Astrocyte of the cerebellum (primary cell): ENCODE measurements around the gene KRCC1.

Experiments used
- DNase-seq: peaks from one replicate; pipeline ENCODE4 v3.0.0-alpha.2; 2011; ENCODE audit warnings: low read depth
- H3K4me3 ChIP-seq: 2 replicates; pipeline ENCODE4 v1.5.1; 2011; ENCODE audit warnings: mild to moderate bottlenecking, low read depth, low read length, moderate library complexity
- in situ Hi-C: cut with HindIII; loops from 2 replicates; pipeline ENCODE4 v1.10.0; 2017; ENCODE audit warnings: low sequenced_read_pairs
- TF ChIP-seq, protein P1 (sequence below): IDR thresholded peaks from 2 replicates; pipeline ENCODE4 v1.5.1; 2012; ENCODE audit warnings: low read length, low read depth, moderate library complexity, mild to moderate bottlenecking; ENCODE audit errors: missing control alignments

The KRCC1 gene

DNA sequence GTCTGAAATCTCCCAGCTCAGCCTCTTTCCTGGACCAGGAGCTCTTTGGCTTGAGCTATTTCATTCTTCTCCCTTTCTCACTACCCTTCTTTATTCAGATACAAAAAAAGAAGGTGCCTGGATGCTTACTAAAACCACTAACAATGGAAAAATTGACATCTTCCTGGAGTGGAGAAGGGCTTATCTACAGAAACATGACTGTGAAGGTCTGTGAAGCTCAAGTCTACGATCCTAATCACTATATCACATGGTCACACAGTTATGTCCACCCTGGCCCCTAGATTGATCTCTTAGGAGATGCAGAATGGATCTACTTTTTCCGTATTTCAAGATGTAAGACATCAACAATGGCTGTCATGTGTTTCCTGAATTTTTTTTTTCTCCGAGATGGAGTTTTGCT lies 5.7 kb upstream of the KRCC1 start:
- no peak overlapping the region for H3K4me3 ChIP-seq
- in situ Hi-C loops: no loop called here
- TF ChIP-seq, protein P1, sequence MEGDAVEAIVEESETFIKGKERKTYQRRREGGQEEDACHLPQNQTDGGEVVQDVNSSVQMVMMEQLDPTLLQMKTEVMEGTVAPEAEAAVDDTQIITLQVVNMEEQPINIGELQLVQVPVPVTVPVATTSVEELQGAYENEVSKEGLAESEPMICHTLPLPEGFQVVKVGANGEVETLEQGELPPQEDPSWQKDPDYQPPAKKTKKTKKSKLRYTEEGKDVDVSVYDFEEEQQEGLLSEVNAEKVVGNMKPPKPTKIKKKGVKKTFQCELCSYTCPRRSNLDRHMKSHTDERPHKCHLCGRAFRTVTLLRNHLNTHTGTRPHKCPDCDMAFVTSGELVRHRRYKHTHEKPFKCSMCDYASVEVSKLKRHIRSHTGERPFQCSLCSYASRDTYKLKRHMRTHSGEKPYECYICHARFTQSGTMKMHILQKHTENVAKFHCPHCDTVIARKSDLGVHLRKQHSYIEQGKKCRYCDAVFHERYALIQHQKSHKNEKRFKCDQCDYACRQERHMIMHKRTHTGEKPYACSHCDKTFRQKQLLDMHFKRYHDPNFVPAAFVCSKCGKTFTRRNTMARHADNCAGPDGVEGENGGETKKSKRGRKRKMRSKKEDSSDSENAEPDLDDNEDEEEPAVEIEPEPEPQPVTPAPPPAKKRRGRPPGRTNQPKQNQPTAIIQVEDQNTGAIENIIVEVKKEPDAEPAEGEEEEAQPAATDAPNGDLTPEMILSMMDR: no peak
- no peak for DNase-seq

DNA sequence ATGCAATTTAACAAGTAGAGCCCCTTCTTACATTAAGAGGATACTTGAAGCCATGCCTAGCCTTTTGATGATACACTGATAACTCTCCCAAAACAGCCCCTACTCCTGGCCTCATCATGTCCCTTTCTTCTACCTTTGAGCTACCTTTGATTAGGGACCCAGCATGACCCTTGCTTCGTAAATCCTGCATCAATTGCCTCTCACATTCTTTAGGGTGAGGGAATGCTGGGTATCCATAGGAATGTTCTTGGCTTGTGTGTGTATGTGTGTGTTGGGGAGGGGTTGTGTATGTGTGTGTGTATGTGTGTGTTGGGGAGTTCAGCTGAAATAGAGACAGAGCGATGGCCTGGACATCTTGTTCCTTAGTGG lies 5.3 kb upstream of the KRCC1 start:
- TF ChIP-seq, protein P1: no peak
- no peak overlapping the region for H3K4me3 ChIP-seq
- in situ Hi-C loops: no loop called here
- DNase-seq: no peak

DNA sequence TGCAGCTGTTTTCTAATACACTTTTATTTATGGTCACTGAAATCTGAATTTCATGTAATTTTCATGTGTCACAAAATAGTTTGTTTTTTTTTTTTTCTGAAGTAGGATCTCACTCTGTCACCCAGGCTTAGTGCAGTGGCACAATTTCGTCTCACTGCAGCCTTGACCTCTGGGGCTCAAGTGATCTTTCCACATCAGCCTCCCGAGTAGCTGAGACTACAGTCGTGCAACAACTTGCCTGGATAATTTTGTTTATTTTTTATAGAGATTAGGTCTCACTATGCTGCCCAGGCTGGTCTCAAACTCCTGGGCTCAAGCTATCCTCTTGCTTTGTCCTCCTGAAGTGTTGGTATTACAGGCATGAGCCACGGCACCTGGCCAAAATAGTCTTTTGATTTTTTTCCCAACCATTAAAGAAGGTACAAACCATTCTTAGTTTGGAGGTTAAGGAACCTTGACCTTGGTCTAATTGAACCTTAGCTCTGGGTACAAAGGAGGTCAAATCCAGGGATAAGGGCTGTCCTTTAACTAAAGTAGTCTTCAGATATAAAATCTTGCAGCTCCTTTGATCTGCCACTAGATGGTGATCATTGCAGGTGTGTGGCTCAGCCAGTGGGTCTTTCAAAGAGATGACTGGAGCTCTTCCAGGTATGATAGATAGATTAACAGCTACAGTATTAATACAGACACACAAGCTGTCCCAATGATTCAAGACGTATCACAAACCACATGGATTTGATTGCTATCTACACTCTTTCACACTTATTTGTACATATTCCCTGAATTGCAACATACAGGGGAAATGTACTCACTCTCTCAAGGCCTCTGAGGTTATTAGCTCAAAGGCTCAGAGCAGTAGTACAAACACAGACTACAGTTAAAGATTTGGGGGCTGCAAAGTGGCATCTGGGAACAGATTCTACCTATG lies 4.7 kb upstream of the KRCC1 start:
- DNase-seq: no peak
- TF ChIP-seq, protein P1: peak; percentile 89
- in situ Hi-C loops: no loop called here
- no peak overlapping the region for H3K4me3 ChIP-seq

DNA sequence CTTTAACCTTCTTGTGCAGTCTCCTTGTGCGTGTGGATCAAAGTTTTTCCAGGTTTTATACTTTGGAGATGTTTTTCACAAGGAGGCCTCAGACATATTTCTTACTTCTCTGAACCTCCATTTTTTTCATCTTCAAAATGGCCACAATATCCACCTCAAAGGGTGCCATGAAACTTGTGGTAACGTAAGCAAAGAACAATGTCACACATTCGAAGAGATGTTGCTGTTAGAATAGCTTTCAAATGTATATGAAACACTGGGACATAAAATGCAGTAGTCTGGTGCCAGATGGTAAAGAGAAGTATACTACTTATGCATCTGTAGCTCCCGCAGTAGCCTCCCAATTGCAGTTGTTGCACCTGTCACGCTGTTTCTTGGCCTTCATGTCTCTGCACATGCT lies 2.6 kb upstream of the KRCC1 start:
- TF ChIP-seq, protein P1: no peak
- H3K4me3 ChIP-seq: no peak overlapping the region
- no peak for DNase-seq
- in situ Hi-C loops: no loop called here

DNA sequence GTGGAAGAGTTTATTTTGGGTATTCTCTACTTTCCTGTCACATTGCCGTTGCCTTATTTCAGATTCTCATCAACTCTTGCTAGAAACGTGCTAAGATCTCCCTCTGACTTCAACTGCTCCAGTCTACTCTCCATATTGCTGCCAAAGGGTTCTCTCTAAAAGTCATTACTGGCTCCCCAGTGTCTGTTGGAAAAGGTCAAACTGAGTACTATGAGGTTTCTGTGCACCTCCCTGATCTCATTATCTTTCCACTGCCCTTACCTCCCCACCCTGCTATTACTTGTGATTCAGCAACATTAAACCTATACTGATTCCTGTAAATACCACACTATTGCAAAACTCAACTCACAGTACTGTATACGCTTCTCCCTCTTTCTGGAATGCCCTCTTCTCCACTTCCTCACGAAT lies 1.9 kb upstream of the KRCC1 start:
- no peak overlapping the region for H3K4me3 ChIP-seq
- no peak for DNase-seq
- TF ChIP-seq, protein P1: no peak
- in situ Hi-C loops: no loop called here

DNA sequence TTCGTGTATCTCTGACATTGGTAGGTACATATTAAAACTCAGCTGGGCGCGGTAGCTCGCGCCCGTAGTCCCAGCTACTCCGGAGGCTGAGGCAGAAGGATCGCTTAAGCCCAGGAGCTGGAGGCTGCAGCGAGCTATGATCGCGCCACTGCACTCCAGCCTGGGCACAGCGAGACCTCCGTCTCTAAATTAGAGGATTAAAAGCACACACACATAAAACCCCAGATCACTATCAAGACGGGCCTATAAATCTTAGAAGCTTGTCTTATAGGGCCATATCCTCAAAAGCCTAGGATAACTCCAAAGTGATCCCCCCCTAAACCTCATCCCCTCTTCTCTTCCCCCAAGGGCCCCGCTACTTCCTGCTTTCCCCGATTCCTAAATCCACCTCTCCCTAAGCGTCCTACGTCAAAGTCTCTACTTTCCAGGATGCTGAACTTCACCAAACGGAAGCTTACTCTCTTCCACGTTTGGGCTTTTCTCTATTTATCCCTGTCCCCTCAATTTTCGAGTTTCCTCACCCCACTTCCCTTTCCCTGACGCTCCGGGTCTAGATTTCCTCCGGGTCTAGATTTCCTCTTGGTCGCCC lies 707 bp downstream of the KRCC1 start:
- in situ Hi-C loops: no loop called here
- TF ChIP-seq, protein P1: no peak
- DNase-seq: no peak
- peak overlapping the region; percentile 72 for H3K4me3 ChIP-seq
